Suprapubic skin (tissue), 4 donors: ENCODE data around the gene ANKS1A.

ENCODE experiments used
- POLR2A ChIP-seq, 2 donors: fragments of 450-650 bp; IDR thresholded peaks; one replicate each; pipeline ENCODE4 v1.6.1; 2017; ENCODE audit warnings: antibody characterized with exemption in 2 of 2, mild to moderate bottlenecking in 2 of 2, moderate library complexity in 2 of 2
- POLR2AphosphoS5 ChIP-seq, 3 donors: sonication (generic); formaldehyde crosslinking; IDR thresholded peaks; one replicate each; pipeline ENCODE4 v1.6.1; 2017; ENCODE audit warnings: antibody characterized with exemption in 3 of 3
- TF ChIP-seq, protein P1 (sequence below), 2 donors: fragments of 200-600 bp in 1 of 2; fragments of 450-650 bp in 1 of 2; sonication (generic) in 1 of 2; IDR thresholded peaks; one replicate each; pipeline ENCODE4 v1.5.1; 2016 to 2019; ENCODE audit warnings: antibody characterized with exemption in 2 of 2, mild to moderate bottlenecking in 1 of 2, moderate library complexity in 1 of 2

DNA sequence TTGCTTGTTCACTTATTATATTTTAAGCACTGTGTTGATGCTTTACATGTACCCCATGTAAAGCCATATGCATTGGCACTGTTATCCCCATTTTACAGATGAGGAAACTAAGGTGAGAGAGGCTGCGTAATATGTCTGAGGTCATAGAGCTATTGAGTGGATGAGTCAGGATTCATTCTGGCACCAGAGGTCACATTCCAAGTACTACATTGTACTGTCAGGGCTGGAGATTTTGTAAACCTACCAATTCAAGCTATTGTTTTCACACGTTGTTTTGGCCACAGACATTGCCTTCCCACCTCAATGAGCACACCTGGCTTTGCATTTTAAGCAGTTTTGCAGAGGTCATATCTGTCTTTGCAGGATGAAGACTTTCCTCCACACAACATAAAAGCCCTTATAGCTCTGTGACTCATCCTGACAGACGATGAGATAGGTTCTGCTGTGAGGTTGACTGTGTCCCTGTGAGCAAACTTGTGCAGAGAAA is 33.2 kb downstream of the ANKS1A start:
- TF ChIP-seq, protein P1, sequence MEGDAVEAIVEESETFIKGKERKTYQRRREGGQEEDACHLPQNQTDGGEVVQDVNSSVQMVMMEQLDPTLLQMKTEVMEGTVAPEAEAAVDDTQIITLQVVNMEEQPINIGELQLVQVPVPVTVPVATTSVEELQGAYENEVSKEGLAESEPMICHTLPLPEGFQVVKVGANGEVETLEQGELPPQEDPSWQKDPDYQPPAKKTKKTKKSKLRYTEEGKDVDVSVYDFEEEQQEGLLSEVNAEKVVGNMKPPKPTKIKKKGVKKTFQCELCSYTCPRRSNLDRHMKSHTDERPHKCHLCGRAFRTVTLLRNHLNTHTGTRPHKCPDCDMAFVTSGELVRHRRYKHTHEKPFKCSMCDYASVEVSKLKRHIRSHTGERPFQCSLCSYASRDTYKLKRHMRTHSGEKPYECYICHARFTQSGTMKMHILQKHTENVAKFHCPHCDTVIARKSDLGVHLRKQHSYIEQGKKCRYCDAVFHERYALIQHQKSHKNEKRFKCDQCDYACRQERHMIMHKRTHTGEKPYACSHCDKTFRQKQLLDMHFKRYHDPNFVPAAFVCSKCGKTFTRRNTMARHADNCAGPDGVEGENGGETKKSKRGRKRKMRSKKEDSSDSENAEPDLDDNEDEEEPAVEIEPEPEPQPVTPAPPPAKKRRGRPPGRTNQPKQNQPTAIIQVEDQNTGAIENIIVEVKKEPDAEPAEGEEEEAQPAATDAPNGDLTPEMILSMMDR (IDR thresholded peaks at IDR 0.05) = no peak
- no peak for TF ChIP-seq POLR2AphosphoS5 (IDR thresholded peaks at IDR 0.05)
- no peak for TF ChIP-seq POLR2A (IDR thresholded peaks at IDR 0.05)
